Measurements from ENCODE around the gene SPPL2C.
A peak's percentile ranks its signal among the peaks of the same experiment; 100 is the strongest.

SPPL2C gene

GRCh38 chr17:45874151-45874550 lies 29.5 kb downstream of the SPPL2C start:
- DNase-seq (ENCODE audit: extremely low read depth in 1 of 2, low read depth in 1 of 2), result no peak

- DNase-seq (ENCODE audit: extremely low read depth in 1 of 2, low read depth in 1 of 2), result no peak
These were observed 31.9 kb downstream of the SPPL2C start for GRCh38 chr17:45876539-45876938.

GRCh38 chr17:45877467-45877866 lies 32.8 kb downstream of the SPPL2C start:
- no peak for DNase-seq (ENCODE audit: extremely low read depth in 1 of 2, low read depth in 1 of 2)

- DNase-seq (ENCODE audit: extremely low read depth in 1 of 2, low read depth in 1 of 2), result no peak
These were observed 38.4 kb downstream of the SPPL2C start for GRCh38 chr17:45883063-45883462.

- no peak for DNase-seq (ENCODE audit: extremely low read depth in 1 of 2, low read depth in 1 of 2)
These were observed 42.2 kb downstream of the SPPL2C start for GRCh38 chr17:45886852-45887251.

GRCh38 chr17:45888392-45888791 lies 43.7 kb downstream of the SPPL2C start:
- no peak for DNase-seq (ENCODE audit: extremely low read depth in 1 of 2, low read depth in 1 of 2)

- no peak for DNase-seq (ENCODE audit: extremely low read depth in 1 of 2, low read depth in 1 of 2)
These were observed 44.9 kb downstream of the SPPL2C start for GRCh38 chr17:45889579-45889978.

GRCh38 chr17:45893725-45894021 lies 49.0 kb downstream of the SPPL2C start:
- no peak for DNase-seq (ENCODE audit: extremely low read depth in 1 of 2, low read depth in 1 of 2)

GRCh38 chr17:45894022-45894784 lies 49.5 kb downstream of the SPPL2C start, which contains the start of gene MAPT:
Gene MAPT, plus strand, starts transcription at chr17:45894554. Its CDS starts 67,784 bp downstream, at chr17:45962338.
- peak; percentile 64 to 73 for DNase-seq (ENCODE audit: extremely low read depth in 1 of 2, low read depth in 1 of 2)

GRCh38 chr17:45895304-45895968 lies 50.8 kb downstream of the SPPL2C start:
- DNase-seq (ENCODE audit: extremely low read depth in 1 of 2, low read depth in 1 of 2), result no peak

GRCh38 chr17:45895969-45896785 lies 51.5 kb downstream of the SPPL2C start:
- DNase-seq (ENCODE audit: extremely low read depth in 1 of 2, low read depth in 1 of 2), result no peak
